Measurements from ENCODE around the gene THSD4. TPM values are rescaled to one million over a fixed set of nuclear protein-coding genes. Genes with fewer than 3 reads are reported as not detected.

Gene THSD4
- total and polyA plus RNA-seq, 9 of the 15 experiments (the other 6 are each of a cell fraction or from before 2014, with no cell fraction given) = 0.04 TPM; not detected in 5

- no peak for FAIRE-seq
- no peak for ATAC-seq
- no peaks in the 10 kb centered on the region for H4K20me1 ChIP-seq (replicated peaks; ENCODE audit: control insufficient read depth, insufficient read depth, low read length)
- no TSS peak for BruUV-seq (replicated peaks)
- H3K9ac ChIP-seq (ENCODE audit: insufficient read depth in 1 of 2, low read depth in 2 of 2, low read length in 2 of 2) = no peak overlapping the region
- no peaks in the 10 kb centered on the region for H3K4me1 ChIP-seq (replicated peaks in 1 of 2; ENCODE audit: control insufficient read depth in 2 of 2, insufficient read depth in 2 of 2, low read length in 2 of 2)
- H2AFZ ChIP-seq (ENCODE audit: low read depth, low read length) = no peak overlapping the region
- POLR2A ChIA-PET = no interaction called here
- H3K9me1 ChIP-seq (ENCODE audit: control insufficient read depth, insufficient read depth, low read length) = no peaks in the 10 kb centered on the region
- WGBS (ENCODE audit: insufficient coverage, low coverage, missing lambda C conversion rate) = 0% methylated on average over 1 of the region's 1 CpG
- CTCF ChIA-PET (ENCODE audit: low intra/inter-chr PET ratio) = no interaction called here
- no peak overlapping the region for H3K27ac ChIP-seq (ENCODE audit: extremely low read depth, low read depth, low read length)
- in situ Hi-C loops (cut with MboI) (no loop called here), intact Hi-C loops (cut with micrococcal nuclease) (no loop called here)
- H3K79me2 ChIP-seq (ENCODE audit: control insufficient read depth, insufficient read depth, low read length) = no peaks in the 10 kb centered on the region
- no peak for DNase-seq (ENCODE audit: extremely low read depth in 1 of 4, low spot score in 3 of 4)
- H3K4me2 ChIP-seq (ENCODE audit: insufficient read depth, low read length) = no peak overlapping the region
- no peaks in the 10 kb centered on the region for H3K9me3 ChIP-seq (replicated peaks; ENCODE audit: control insufficient read depth, insufficient read depth, low read depth, low read length)
- peaks cover 0 to 9% of the 10 kb centered on the region in 2 experiments; a peak in 1 of 5 replicates for H3K27me3 ChIP-seq (ENCODE audit: control insufficient read depth in 2 of 2, insufficient read depth in 2 of 2, low read length in 2 of 2)
- no peaks in the 10 kb centered on the region for H3K36me3 ChIP-seq (ENCODE audit: control insufficient read depth, insufficient read depth, low read length)
- no peak overlapping the region for H3K4me3 ChIP-seq
- no peak for TF ChIP-seq TSHZ1 (CRISPR knock-in tag; IDR thresholded peaks at IDR 0.05)
- TF ChIP-seq KAT2B (IDR thresholded peaks at IDR 0.05; ENCODE audit: low read depth, low read length) = no peak
- no peak for TF ChIP-seq KAT7 (CRISPR knock-in tag; IDR thresholded peaks at IDR 0.05; ENCODE audit: borderline replicate concordance)
- no peak for TF ChIP-seq CEBPB (tag; IDR thresholded peaks at IDR 0.05)
- TF ChIP-seq ELF1 (tag; IDR thresholded peaks at IDR 0.05) = no peak
- TF ChIP-seq, protein P1, sequence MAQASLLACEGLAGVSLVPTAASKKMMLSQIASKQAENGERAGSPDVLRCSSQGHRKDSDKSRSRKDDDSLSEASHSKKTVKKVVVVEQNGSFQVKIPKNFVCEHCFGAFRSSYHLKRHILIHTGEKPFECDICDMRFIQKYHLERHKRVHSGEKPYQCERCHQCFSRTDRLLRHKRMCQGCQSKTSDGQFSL (CRISPR knock-in tag; IDR thresholded peaks at IDR 0.05) = no peak
- TF ChIP-seq, protein P1 (tag; IDR thresholded peaks at IDR 0.05) = no peak
- TF ChIP-seq, protein P2, sequence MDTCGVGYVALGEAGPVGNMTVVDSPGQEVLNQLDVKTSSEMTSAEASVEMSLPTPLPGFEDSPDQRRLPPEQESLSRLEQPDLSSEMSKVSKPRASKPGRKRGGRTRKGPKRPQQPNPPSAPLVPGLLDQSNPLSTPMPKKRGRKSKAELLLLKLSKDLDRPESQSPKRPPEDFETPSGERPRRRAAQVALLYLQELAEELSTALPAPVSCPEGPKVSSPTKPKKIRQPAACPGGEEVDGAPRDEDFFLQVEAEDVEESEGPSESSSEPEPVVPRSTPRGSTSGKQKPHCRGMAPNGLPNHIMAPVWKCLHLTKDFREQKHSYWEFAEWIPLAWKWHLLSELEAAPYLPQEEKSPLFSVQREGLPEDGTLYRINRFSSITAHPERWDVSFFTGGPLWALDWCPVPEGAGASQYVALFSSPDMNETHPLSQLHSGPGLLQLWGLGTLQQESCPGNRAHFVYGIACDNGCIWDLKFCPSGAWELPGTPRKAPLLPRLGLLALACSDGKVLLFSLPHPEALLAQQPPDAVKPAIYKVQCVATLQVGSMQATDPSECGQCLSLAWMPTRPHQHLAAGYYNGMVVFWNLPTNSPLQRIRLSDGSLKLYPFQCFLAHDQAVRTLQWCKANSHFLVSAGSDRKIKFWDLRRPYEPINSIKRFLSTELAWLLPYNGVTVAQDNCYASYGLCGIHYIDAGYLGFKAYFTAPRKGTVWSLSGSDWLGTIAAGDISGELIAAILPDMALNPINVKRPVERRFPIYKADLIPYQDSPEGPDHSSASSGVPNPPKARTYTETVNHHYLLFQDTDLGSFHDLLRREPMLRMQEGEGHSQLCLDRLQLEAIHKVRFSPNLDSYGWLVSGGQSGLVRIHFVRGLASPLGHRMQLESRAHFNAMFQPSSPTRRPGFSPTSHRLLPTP (IDR thresholded peaks at IDR 0.05; ENCODE audit: borderline replicate concordance, extremely low read depth, insufficient read length) = no peak
- TF ChIP-seq SIRT6 (IDR thresholded peaks at IDR 0.05; ENCODE audit: low read depth, low read length) = no peak
- no peak for TF ChIP-seq ZNF311 (CRISPR knock-in tag; IDR thresholded peaks at IDR 0.05)
- no peak for TF ChIP-seq TGIF2 (CRISPR knock-in tag; IDR thresholded peaks at IDR 0.05)
- no peak for TF ChIP-seq THRAP3 (IDR thresholded peaks at IDR 0.05; ENCODE audit: borderline replicate concordance)
- no peak for TF ChIP-seq ZBED1 (IDR thresholded peaks at IDR 0.05)
- no peak for TF ChIP-seq MTA3 (IDR thresholded peaks at IDR 0.05; ENCODE audit: borderline replicate concordance)
- no peak for TF ChIP-seq RB1 (IDR thresholded peaks at IDR 0.05; ENCODE audit: low read depth)
Measured at GRCh38 chr15:71325481-71325880, 210.2 kb downstream of the THSD4 start.
